HepG2 (cell line): ENCODE measurements around the gene MPI. TPM values are rescaled to one million over a fixed set of nuclear protein-coding genes. Genes with fewer than 3 reads are reported as not detected.
A peak's percentile ranks its signal among the peaks of the same experiment; 100 is the strongest.

Source experiments
- HNRNPUL1 ChIP-seq: fragments of 200-400 bp; formaldehyde crosslinking; IDR thresholded peaks from 2 replicates; pipeline ENCODE4 v1.6.1; 2017; ENCODE audit warnings: low read depth, mild to moderate bottlenecking, low read length, moderate library complexity
- MTF1 ChIP-seq: sonication (generic); formaldehyde crosslinking; IDR thresholded peaks from 2 replicates; pipeline ENCODE4 v1.5.0; 2020; ENCODE audit warnings: missing genetic modification reagents
- NFYC ChIP-seq: IDR thresholded peaks from 2 replicates; pipeline ENCODE4 v1.6.1; 2016; ENCODE audit warnings: missing genetic modification reagents, missing compliant biosample characterization
- POLR2AphosphoS2 ChIP-seq: IDR thresholded peaks from 2 replicates; pipeline ENCODE4 v1.6.1; 2011; ENCODE audit warnings: low read depth, low read length, improper control_type of control experiment
- ZNF761 ChIP-seq: sonication (generic); formaldehyde crosslinking; conservative IDR thresholded peaks from 2 replicates; pipeline ENCODE4 v1.4.0; 2020; ENCODE audit warnings: mild to moderate bottlenecking, missing genetic modification reagents
- polyA plus RNA-seq, 8 experiments: library from polyadenylated mRNA; depleted of rRNA in 3 of 8; stranded (reverse) in 7 of 8; unstranded in 1 of 8; fragments of >200 nt; fragmentation: Illumina TruSeq in 4 of 8; extraction: Trizol in 4 of 8; gene quantifications; 2 replicates each; pipeline versions ENCODE4 v1.2.1 to v1.2.3, GENCODE V29; 2011 to 2016; ENCODE audit warnings: low read depth in 4 of 8, missing spikeins in 1 of 8, mixed read lengths in 1 of 8; ENCODE audit not compliant: insufficient read depth in 1 of 8
- total RNA-seq, 5 experiments: library from RNA; depleted of rRNA; stranded (reverse); fragments of >200 nt; fragmentation: Illumina TruSeq; extraction: Trizol; gene quantifications; 2 replicates each; pipeline ENCODE4 v1.2.3, GENCODE V29; 2016; ENCODE audit warnings: low read depth in 1 of 5
- TF ChIP-seq, protein P1 (sequence below): sonication (generic); formaldehyde crosslinking; IDR thresholded peaks from 2 replicates; pipeline ENCODE4 v1.4.0; 2020; ENCODE audit warnings: missing genetic modification reagents, borderline replicate concordance
- TF ChIP-seq, protein P2 (sequence below): sonication (generic); formaldehyde crosslinking; IDR thresholded peaks from 2 replicates; pipeline ENCODE4 v1.4.0; 2020; ENCODE audit warnings: low read depth, mild to moderate bottlenecking, missing genetic modification reagents
- TF ChIP-seq, protein P3 (sequence below): sonication (generic); formaldehyde crosslinking; IDR thresholded peaks from 2 replicates; pipeline ENCODE4 v1.4.0; 2020; ENCODE audit warnings: mild to moderate bottlenecking, missing genetic modification reagents, borderline replicate concordance
- TF ChIP-seq, protein P4 (sequence below): sonication (generic); formaldehyde crosslinking; IDR thresholded peaks from 2 replicates; pipeline ENCODE4 v1.5.0; 2020; ENCODE audit warnings: mild to moderate bottlenecking, missing genetic modification reagents, borderline replicate concordance
- TF ChIP-seq, protein P5 (sequence below): sonication (generic); formaldehyde crosslinking; conservative IDR thresholded peaks from 2 replicates; pipeline ENCODE4 v1.4.0; 2020; ENCODE audit warnings: missing genetic modification reagents
- TF ChIP-seq, protein P6 (sequence below): sonication (generic); formaldehyde crosslinking; IDR thresholded peaks from 2 replicates; pipeline ENCODE4 v1.4.0; 2020; ENCODE audit warnings: missing genetic modification reagents

Gene MPI
- total and polyA plus RNA-seq, 2 of the 13 experiments (the other 11 are each of a cell fraction or from before 2014, with no cell fraction given): 36.9 to 63.5 TPM

DNA sequence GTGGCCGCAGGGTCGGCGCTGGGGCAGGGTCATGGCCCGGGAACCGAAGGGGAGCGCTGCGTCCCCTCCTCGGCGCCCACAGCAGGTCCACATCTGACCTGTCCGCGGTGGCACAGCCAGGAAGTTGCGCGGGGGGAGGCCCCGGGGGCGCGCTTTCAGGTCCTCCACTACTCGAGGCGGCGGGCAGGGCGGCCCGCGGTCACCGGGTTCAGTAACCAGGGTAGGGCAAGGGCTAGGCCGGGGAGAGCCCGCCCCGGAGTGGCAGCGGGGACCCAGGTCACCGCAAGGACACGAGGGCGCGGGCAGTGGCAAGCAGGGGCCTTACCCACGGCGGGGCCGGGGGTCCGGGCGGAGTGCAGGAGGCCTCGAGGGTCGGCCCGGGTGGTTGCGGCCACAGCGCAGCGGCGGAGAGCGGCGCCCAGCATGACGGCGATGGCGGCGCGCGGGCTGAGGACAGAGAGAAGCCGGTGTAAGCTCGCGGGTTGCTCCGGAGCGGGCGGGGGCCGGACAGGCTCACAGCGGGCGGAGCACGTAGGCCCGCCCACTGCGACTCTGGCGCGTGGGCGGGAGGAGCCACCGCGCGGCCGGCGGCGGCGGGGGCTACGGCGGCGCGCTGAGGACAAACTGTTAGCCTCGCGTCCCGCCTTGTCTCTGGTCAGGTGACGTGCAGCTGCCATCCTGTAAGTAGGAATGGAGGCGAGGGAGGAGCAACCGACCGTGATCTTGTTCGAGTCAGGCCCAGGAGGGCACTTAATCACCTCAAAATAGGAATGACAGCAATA lies 47.9 kb downstream of the MPI start, which contains the start of gene COX5A (continued):
- TF ChIP-seq, protein P1, sequence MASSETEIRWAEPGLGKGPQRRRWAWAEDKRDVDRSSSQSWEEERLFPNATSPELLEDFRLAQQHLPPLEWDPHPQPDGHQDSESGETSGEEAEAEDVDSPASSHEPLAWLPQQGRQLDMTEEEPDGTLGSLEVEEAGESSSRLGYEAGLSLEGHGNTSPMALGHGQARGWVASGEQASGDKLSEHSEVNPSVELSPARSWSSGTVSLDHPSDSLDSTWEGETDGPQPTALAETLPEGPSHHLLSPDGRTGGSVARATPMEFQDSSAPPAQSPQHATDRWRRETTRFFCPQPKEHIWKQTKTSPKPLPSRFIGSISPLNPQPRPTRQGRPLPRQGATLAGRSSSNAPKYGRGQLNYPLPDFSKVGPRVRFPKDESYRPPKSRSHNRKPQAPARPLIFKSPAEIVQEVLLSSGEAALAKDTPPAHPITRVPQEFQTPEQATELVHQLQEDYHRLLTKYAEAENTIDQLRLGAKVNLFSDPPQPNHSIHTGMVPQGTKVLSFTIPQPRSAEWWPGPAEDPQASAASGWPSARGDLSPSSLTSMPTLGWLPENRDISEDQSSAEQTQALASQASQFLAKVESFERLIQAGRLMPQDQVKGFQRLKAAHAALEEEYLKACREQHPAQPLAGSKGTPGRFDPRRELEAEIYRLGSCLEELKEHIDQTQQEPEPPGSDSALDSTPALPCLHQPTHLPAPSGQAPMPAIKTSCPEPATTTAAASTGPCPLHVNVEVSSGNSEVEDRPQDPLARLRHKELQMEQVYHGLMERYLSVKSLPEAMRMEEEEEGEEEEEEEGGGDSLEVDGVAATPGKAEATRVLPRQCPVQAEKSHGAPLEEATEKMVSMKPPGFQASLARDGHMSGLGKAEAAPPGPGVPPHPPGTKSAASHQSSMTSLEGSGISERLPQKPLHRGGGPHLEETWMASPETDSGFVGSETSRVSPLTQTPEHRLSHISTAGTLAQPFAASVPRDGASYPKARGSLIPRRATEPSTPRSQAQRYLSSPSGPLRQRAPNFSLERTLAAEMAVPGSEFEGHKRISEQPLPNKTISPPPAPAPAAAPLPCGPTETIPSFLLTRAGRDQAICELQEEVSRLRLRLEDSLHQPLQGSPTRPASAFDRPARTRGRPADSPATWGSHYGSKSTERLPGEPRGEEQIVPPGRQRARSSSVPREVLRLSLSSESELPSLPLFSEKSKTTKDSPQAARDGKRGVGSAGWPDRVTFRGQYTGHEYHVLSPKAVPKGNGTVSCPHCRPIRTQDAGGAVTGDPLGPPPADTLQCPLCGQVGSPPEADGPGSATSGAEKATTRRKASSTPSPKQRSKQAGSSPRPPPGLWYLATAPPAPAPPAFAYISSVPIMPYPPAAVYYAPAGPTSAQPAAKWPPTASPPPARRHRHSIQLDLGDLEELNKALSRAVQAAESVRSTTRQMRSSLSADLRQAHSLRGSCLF: no peak
- TF ChIP-seq HNRNPUL1: no peak
- TF ChIP-seq, protein P2, sequence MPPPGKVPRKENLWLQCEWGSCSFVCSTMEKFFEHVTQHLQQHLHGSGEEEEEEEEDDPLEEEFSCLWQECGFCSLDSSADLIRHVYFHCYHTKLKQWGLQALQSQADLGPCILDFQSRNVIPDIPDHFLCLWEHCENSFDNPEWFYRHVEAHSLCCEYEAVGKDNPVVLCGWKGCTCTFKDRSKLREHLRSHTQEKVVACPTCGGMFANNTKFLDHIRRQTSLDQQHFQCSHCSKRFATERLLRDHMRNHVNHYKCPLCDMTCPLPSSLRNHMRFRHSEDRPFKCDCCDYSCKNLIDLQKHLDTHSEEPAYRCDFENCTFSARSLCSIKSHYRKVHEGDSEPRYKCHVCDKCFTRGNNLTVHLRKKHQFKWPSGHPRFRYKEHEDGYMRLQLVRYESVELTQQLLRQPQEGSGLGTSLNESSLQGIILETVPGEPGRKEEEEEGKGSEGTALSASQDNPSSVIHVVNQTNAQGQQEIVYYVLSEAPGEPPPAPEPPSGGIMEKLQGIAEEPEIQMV (CRISPR knock-in tag): no peak; the same call in 1 of the 2 replicates
- TF ChIP-seq NFYC (CRISPR knock-in tag): 0 out of 2 replicates have a peak, but pooled peaks have one; percentile 14
- TF ChIP-seq, protein P3, sequence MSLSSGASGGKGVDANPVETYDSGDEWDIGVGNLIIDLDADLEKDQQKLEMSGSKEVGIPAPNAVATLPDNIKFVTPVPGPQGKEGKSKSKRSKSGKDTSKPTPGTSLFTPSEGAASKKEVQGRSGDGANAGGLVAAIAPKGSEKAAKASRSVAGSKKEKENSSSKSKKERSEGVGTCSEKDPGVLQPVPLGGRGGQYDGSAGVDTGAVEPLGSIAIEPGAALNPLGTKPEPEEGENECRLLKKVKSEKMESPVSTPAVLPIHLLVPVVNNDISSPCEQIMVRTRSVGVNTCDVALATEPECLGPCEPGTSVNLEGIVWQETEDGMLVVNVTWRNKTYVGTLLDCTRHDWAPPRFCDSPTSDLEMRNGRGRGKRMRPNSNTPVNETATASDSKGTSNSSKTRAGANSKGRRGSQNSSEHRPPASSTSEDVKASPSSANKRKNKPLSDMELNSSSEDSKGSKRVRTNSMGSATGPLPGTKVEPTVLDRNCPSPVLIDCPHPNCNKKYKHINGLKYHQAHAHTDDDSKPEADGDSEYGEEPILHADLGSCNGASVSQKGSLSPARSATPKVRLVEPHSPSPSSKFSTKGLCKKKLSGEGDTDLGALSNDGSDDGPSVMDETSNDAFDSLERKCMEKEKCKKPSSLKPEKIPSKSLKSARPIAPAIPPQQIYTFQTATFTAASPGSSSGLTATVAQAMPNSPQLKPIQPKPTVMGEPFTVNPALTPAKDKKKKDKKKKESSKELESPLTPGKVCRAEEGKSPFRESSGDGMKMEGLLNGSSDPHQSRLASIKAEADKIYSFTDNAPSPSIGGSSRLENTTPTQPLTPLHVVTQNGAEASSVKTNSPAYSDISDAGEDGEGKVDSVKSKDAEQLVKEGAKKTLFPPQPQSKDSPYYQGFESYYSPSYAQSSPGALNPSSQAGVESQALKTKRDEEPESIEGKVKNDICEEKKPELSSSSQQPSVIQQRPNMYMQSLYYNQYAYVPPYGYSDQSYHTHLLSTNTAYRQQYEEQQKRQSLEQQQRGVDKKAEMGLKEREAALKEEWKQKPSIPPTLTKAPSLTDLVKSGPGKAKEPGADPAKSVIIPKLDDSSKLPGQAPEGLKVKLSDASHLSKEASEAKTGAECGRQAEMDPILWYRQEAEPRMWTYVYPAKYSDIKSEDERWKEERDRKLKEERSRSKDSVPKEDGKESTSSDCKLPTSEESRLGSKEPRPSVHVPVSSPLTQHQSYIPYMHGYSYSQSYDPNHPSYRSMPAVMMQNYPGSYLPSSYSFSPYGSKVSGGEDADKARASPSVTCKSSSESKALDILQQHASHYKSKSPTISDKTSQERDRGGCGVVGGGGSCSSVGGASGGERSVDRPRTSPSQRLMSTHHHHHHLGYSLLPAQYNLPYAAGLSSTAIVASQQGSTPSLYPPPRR (CRISPR knock-in tag): peak; percentile 16; the same call in 1 of the 2 replicates
- TF ChIP-seq POLR2AphosphoS2: no peak
- TF ChIP-seq, protein P4, sequence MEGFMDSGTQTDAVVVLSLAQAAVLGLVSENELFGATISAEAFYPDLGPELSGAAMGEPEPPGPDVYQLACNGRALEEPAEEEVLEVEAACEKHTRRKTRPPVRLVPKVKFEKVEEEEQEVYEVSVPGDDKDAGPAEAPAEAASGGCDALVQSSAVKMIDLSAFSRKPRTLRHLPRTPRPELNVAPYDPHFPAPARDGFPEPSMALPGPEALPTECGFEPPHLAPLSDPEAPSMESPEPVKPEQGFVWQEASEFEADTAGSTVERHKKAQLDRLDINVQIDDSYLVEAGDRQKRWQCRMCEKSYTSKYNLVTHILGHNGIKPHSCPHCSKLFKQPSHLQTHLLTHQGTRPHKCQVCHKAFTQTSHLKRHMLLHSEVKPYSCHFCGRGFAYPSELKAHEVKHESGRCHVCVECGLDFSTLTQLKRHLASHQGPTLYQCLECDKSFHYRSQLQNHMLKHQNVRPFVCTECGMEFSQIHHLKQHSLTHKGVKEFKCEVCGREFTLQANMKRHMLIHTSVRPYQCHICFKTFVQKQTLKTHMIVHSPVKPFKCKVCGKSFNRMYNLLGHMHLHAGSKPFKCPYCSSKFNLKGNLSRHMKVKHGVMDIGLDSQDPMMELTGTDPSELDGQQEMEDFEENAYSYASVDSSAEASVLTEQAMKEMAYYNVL (CRISPR knock-in tag): no peak
- TF ChIP-seq, protein P5, sequence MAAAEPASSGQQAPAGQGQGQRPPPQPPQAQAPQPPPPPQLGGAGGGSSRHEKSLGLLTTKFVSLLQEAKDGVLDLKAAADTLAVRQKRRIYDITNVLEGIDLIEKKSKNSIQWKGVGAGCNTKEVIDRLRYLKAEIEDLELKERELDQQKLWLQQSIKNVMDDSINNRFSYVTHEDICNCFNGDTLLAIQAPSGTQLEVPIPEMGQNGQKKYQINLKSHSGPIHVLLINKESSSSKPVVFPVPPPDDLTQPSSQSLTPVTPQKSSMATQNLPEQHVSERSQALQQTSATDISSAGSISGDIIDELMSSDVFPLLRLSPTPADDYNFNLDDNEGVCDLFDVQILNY (CRISPR knock-in tag): peak; percentile 40; the same call in 1 of the 2 replicates
- peak; percentile 88; the same call in 1 of the 2 replicates for TF ChIP-seq ZNF761 (CRISPR knock-in tag)
- peak; percentile 40; the same call in 1 of the 2 replicates for TF ChIP-seq MTF1
- TF ChIP-seq, protein P6, sequence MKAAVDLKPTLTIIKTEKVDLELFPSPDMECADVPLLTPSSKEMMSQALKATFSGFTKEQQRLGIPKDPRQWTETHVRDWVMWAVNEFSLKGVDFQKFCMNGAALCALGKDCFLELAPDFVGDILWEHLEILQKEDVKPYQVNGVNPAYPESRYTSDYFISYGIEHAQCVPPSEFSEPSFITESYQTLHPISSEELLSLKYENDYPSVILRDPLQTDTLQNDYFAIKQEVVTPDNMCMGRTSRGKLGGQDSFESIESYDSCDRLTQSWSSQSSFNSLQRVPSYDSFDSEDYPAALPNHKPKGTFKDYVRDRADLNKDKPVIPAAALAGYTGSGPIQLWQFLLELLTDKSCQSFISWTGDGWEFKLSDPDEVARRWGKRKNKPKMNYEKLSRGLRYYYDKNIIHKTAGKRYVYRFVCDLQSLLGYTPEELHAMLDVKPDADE (CRISPR knock-in tag): no peak
